H9 (cell line): ENCODE data around the gene P2RY12. TPM values are rescaled to one million over a fixed set of nuclear protein-coding genes. Genes with fewer than 3 reads are reported as not detected.

Source experiments
- DNase-seq: peaks from one replicate; pipeline ENCODE4 v3.0.0-alpha.2; 2017
- H2AFZ ChIP-seq: one replicate; pipeline ENCODE4 v1.6.1; 2013; ENCODE audit warnings: mild to moderate bottlenecking, low read length, control low read depth, moderate library complexity
- H2AK5ac ChIP-seq: 2 replicates; pipeline ENCODE4 v1.6.1; 2013; ENCODE audit warnings: low read length, control low read depth, mixed read lengths; ENCODE audit not compliant: insufficient read length
- H2BK120ac ChIP-seq: one replicate; pipeline ENCODE4 v1.6.1; 2013; ENCODE audit warnings: low read depth, mild to moderate bottlenecking, low read length, control low read depth, inconsistent platforms; ENCODE audit not compliant: poor library complexity, severe bottlenecking
- H2BK12ac ChIP-seq: 2 replicates; pipeline ENCODE4 v1.6.1; 2013; ENCODE audit warnings: low read length, control low read depth, mixed read lengths, low read depth; ENCODE audit not compliant: insufficient read length
- H2BK15ac ChIP-seq: 2 replicates; pipeline ENCODE4 v1.6.1; 2013; ENCODE audit warnings: low read depth, low read length, control low read depth
- H2BK20ac ChIP-seq: one replicate; pipeline ENCODE4 v1.6.1; 2013; ENCODE audit warnings: low read depth, mild to moderate bottlenecking, low read length, control low read depth, inconsistent platforms; ENCODE audit not compliant: poor library complexity, severe bottlenecking
- H2BK5ac ChIP-seq: 2 replicates; pipeline ENCODE4 v1.6.1; 2013; ENCODE audit warnings: low read length, control low read depth, mixed read lengths; ENCODE audit not compliant: insufficient read length
- H3K14ac ChIP-seq: 2 replicates; pipeline ENCODE4 v1.6.1; 2013; ENCODE audit warnings: low read length, control low read depth; ENCODE audit not compliant: insufficient read depth
- H3K18ac ChIP-seq: 2 replicates; pipeline ENCODE4 v1.6.1; 2013; ENCODE audit warnings: low read depth, mild to moderate bottlenecking, mixed read lengths, low read length, control low read depth; ENCODE audit not compliant: insufficient read length
- H3K23ac ChIP-seq: 2 replicates; pipeline ENCODE4 v1.6.1; 2013; ENCODE audit warnings: low read length, control low read depth, mixed read lengths, low read depth; ENCODE audit not compliant: insufficient read length
- H3K23me2 ChIP-seq: 2 replicates; pipeline ENCODE4 v1.6.1; 2013; ENCODE audit warnings: low read depth, mild to moderate bottlenecking, mixed read lengths, low read length, control low read depth; ENCODE audit not compliant: insufficient read length, poor library complexity, severe bottlenecking
- H3K27ac ChIP-seq: 2 replicates; pipeline ENCODE4 v1.5.1; 2013; ENCODE audit warnings: low read length, control low read depth, mixed read lengths, low read depth; ENCODE audit not compliant: insufficient read length
- H3K27me3 ChIP-seq: 2 replicates; pipeline ENCODE4 v1.6.1; 2013; ENCODE audit warnings: low read length, control low read depth, inconsistent platforms; ENCODE audit not compliant: insufficient read depth
- H3K4ac ChIP-seq: 2 replicates; pipeline ENCODE4 v1.6.1; 2013; ENCODE audit warnings: low read depth, mild to moderate bottlenecking, control low read depth, inconsistent platforms, low read length, moderate library complexity
- H3K4me1 ChIP-seq: 2 replicates; pipeline ENCODE4 v1.6.1; 2013; ENCODE audit warnings: low read length, control low read depth, inconsistent platforms; ENCODE audit not compliant: insufficient read depth
- H3K4me2 ChIP-seq: 2 replicates; pipeline ENCODE4 v1.6.1; 2013; ENCODE audit warnings: low read length, control low read depth, mixed read lengths; ENCODE audit not compliant: insufficient read length, insufficient read depth
- H3K56ac ChIP-seq: 2 replicates; pipeline ENCODE4 v1.6.1; 2013; ENCODE audit warnings: low read depth, mild to moderate bottlenecking, mixed read lengths, low read length, control low read depth; ENCODE audit not compliant: insufficient read length
- H3K79me1 ChIP-seq: 2 replicates; pipeline ENCODE4 v1.6.1; 2013; ENCODE audit warnings: low read depth, mild to moderate bottlenecking, moderate library complexity, low read length, control low read depth, inconsistent platforms; ENCODE audit not compliant: insufficient read depth, poor library complexity, severe bottlenecking
- H3K79me2 ChIP-seq: 2 replicates; pipeline ENCODE4 v1.6.1; 2013; ENCODE audit warnings: low read length, control low read depth, inconsistent platforms; ENCODE audit not compliant: insufficient read depth
- H3K9ac ChIP-seq: 2 replicates; pipeline ENCODE4 v1.6.1; 2013; ENCODE audit warnings: low read length, control low read depth, mixed read lengths; ENCODE audit not compliant: insufficient read length; ENCODE audit errors: extremely low read depth
- H3K9me3 ChIP-seq: one replicate; pipeline ENCODE4 v1.6.1; 2013; ENCODE audit warnings: low read depth, low read length, inconsistent platforms; ENCODE audit not compliant: control insufficient read depth
- H3T11ph ChIP-seq: one replicate; pipeline ENCODE4 v1.6.1; 2013; ENCODE audit warnings: mild to moderate bottlenecking, low read length, control low read depth, inconsistent platforms
- H4K20me1 ChIP-seq: one replicate; pipeline ENCODE4 v1.6.1; 2013; ENCODE audit not compliant: control insufficient read depth, insufficient read length, insufficient read depth
- H4K5ac ChIP-seq: 2 replicates; pipeline ENCODE4 v1.6.1; 2013; ENCODE audit warnings: low read depth, mild to moderate bottlenecking, mixed read lengths, low read length, control low read depth; ENCODE audit not compliant: insufficient read length
- H4K8ac ChIP-seq: replicated peaks from 2 replicates; pipeline ENCODE4 v1.6.1; 2013; ENCODE audit warnings: low read length, control low read depth, mixed read lengths, low read depth; ENCODE audit not compliant: insufficient read length
- H4K91ac ChIP-seq: 2 replicates; pipeline ENCODE4 v1.6.1; 2013; ENCODE audit warnings: low read depth, mild to moderate bottlenecking, moderate library complexity, mixed read lengths, low read length, control low read depth; ENCODE audit not compliant: insufficient read length
- H3K27ac Mint-ChIP-seq, 3 experiments: 2 replicates in 2 of 3; 3 replicates in 1 of 3; pipeline ENCODE4 v1.8.0; 2020 to 2021; ENCODE audit warnings: mixed read lengths in 3 of 3, mild to moderate bottlenecking in 1 of 3, moderate library complexity in 1 of 3
- H3K27me3 Mint-ChIP-seq: 2 replicates; pipeline ENCODE4 v1.8.0; 2021; ENCODE audit warnings: low read depth, mild to moderate bottlenecking, moderate library complexity, mixed read lengths
- H3K36me3 Mint-ChIP-seq, 3 experiments: 2 replicates in 2 of 3; 3 replicates in 1 of 3; pipeline ENCODE4 v1.8.0; 2020 to 2021; ENCODE audit warnings: low read depth in 3 of 3, mixed read lengths in 3 of 3; ENCODE audit not compliant: insufficient read depth in 1 of 3
- H3K4me1 Mint-ChIP-seq, 2 experiments: 2 replicates each; pipeline ENCODE4 v1.8.0; 2020; ENCODE audit warnings: mixed read lengths in 2 of 2
- H3K4me3 Mint-ChIP-seq, 2 experiments: 2 replicates in 1 of 2; 3 replicates in 1 of 2; pipeline ENCODE4 v1.8.0; 2020 to 2021; ENCODE audit warnings: mild to moderate bottlenecking in 2 of 2, mixed read lengths in 2 of 2, moderate library complexity in 1 of 2
- H3K9me3 Mint-ChIP-seq, 2 experiments: 2 replicates in 1 of 2; 3 replicates in 1 of 2; pipeline ENCODE4 v1.8.0; 2020; ENCODE audit warnings: mild to moderate bottlenecking in 2 of 2, mixed read lengths in 2 of 2, moderate library complexity in 1 of 2
- WGBS: extraction: QIAGEN DNeasy Blood & Tissue Kit; methylation state at CpG from one replicate; pipeline ENCODE4 v1.1.7; 2013; ENCODE audit warnings: missing lambda C conversion rate, low lambda C conversion rate, mixed read lengths; ENCODE audit not compliant: insufficient read length; ENCODE audit errors: extremely low coverage; 5-methylcytosine and 5-hydroxymethylcytosine counted together
- total RNA-seq: library from RNA; stranded (reverse); gene quantifications from 2 replicates; pipeline ENCODE4 v1.2.1, GENCODE V29; 2021
- TF ChIP-seq, protein P1 (sequence below): fragments of 200-600 bp; sonication (generic); conservative IDR thresholded peaks from 3 replicates; pipeline ENCODE4 v1.8.0; 2021; ENCODE audit warnings: antibody characterized with exemption, mild to moderate bottlenecking

The P2RY12 gene
- total RNA-seq, 1 experiment from 2014 or later, result not detected

DNA sequence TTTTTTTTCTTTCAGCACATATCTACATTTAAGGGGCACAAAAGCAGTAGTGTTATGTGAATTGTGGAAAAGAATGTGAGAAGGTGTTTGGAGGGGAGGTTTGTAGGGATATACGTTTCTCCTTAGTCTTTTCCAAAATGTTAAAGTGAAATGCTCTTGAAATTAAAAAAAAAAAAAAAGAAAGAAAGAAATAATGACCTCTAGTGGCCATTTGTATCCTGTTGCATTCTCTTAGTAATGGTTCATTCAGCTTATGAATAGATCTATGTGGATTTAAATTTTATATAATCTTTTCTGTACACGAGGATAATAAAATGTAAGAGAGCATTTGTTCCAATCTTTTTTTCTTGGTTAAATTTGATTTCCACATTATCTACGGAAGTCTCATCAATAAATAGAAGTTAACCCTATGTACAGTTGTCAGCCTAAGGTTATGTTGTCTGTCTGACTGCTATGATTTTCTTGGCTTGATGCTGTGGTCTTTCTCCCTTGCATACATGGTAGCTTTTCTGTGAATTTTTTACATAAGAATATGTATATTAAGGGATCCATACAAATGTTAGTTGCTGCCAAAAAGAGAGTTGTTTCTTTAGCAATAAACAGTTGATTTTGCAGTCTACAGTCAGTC, 56.9 kb downstream of the P2RY12 start:
- Histone ChIP-seq H3K4ac (no peak overlapping the region), H3K56ac (no peak overlapping the region), H3K18ac (no peak overlapping the region), H4K8ac (no peak overlapping the region), H2BK12ac (no peak overlapping the region), H4K91ac (no peak overlapping the region), H4K5ac (no peak overlapping the region), H3K79me1 (no peaks in the 10 kb centered on the region), H3K27me3 (no peaks in the 10 kb centered on the region), H2BK20ac (no peak overlapping the region), H3K23me2 (no peaks in the 10 kb centered on the region), H2AFZ (no peak overlapping the region), H3K9me3 (no peaks in the 10 kb centered on the region), H2BK120ac (no peak overlapping the region), H4K20me1 (no peaks in the 10 kb centered on the region), H3K27ac (no peak overlapping the region), H3K4me1 (no peaks in the 10 kb centered on the region), H3K23ac (no peak overlapping the region), H3K9ac (no peak overlapping the region), H3K4me2 (no peak overlapping the region), H2BK15ac (no peak overlapping the region), H3T11ph (no peak overlapping the region), H2AK5ac (no peak overlapping the region), H3K79me2 (no peaks in the 10 kb centered on the region), H3K14ac (no peak overlapping the region), H2BK5ac (no peak overlapping the region)
- no peak for DNase-seq
- WGBS, result no CpG with 5 or more reads among the region's 3 CpGs
- Mint-ChIP-seq H3K4me3 (no peak overlapping the region), H3K36me3 (no peaks in the 10 kb centered on the region), H3K9me3 (no peaks in the 10 kb centered on the region), H3K27me3 (no peaks in the 10 kb centered on the region), H3K27ac (peak overlapping the region in 1 of 3 experiments; percentile 29; a peak in 1 of 7 replicates), H3K4me1 (peaks cover 2 to 8% of the 10 kb centered on the region in 2 experiments)
- TF ChIP-seq, protein P1, sequence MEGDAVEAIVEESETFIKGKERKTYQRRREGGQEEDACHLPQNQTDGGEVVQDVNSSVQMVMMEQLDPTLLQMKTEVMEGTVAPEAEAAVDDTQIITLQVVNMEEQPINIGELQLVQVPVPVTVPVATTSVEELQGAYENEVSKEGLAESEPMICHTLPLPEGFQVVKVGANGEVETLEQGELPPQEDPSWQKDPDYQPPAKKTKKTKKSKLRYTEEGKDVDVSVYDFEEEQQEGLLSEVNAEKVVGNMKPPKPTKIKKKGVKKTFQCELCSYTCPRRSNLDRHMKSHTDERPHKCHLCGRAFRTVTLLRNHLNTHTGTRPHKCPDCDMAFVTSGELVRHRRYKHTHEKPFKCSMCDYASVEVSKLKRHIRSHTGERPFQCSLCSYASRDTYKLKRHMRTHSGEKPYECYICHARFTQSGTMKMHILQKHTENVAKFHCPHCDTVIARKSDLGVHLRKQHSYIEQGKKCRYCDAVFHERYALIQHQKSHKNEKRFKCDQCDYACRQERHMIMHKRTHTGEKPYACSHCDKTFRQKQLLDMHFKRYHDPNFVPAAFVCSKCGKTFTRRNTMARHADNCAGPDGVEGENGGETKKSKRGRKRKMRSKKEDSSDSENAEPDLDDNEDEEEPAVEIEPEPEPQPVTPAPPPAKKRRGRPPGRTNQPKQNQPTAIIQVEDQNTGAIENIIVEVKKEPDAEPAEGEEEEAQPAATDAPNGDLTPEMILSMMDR, result peak; percentile 81
